Astrocyte of the spinal cord (primary cell): ENCODE data around the gene RASL12.

Experiments used
- DNase-seq: peaks from one replicate; pipeline ENCODE4 v3.0.0; 2011; ENCODE audit warnings: low read depth, low spot score
- H3K4me3 ChIP-seq: 2 replicates; pipeline ENCODE4 v1.5.1; 2011; ENCODE audit warnings: low read depth, mild to moderate bottlenecking, low read length, moderate library complexity
- CTCF ChIP-seq: IDR thresholded peaks from 2 replicates; pipeline ENCODE4 v1.5.1; 2012; ENCODE audit warnings: low read depth, mild to moderate bottlenecking, low read length, inconsistent platforms
- in situ Hi-C: cut with HindIII; loops from 2 replicates; pipeline ENCODE4 v1.10.0; 2017; ENCODE audit warnings: low sequenced_read_pairs

RASL12 gene

DNA sequence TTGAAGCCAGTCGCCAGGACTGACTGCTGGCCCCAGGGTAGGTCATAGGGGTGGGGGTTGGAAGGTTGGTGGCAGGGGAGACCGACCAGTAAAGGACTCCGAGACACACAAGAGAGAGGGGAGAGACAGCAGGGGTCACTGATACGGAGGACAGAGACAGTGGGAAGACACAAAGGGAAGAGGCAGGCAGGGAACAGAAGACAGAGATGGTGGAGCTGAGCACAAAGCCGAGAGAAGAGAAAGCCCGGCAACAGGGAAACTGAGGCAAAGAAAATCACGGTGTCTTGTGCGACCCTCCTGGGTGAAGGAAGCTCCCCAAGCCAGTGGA is 510 bp downstream of the RASL12 start:
- no peak for DNase-seq
- no peak for TF ChIP-seq CTCF
- in situ Hi-C loops, result no loop called here
- no peak overlapping the region for H3K4me3 ChIP-seq

GRCh38 chr15:65066635-65067316 is 1.0 kb downstream of the RASL12 start:
- no peak overlapping the region for H3K4me3 ChIP-seq
- in situ Hi-C loops, result no loop called here
- no peak for DNase-seq
- no peak for TF ChIP-seq CTCF

GRCh38 chr15:65066001-65066634 is 1.7 kb downstream of the RASL12 start:
- DNase-seq, result no peak
- no peak overlapping the region for H3K4me3 ChIP-seq
- TF ChIP-seq CTCF, result no peak
- in situ Hi-C loops, result no loop called here

DNA sequence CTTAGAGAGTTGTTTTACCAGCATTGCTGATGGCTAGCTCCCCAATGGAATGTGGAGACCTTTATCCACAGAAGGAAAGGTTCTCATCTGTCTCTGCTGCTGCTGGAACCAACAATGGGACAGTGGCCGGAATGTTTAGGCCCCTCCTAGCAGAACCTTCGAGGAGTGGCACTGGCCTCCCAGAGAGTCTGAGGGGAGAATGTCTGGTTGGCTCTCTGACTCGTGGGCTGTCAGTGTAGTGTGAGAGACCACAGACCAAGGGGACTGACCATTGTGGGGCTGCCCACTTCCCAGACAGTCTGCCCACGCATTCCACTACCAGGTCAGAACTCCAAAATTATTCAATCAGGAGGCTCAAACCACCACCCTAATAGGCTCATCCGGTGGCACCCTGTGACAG is 5.1 kb downstream of the RASL12 start:
- no peak for DNase-seq
- in situ Hi-C loops, result no loop called here
- TF ChIP-seq CTCF, result no peak
- H3K4me3 ChIP-seq, result no peak overlapping the region

DNA sequence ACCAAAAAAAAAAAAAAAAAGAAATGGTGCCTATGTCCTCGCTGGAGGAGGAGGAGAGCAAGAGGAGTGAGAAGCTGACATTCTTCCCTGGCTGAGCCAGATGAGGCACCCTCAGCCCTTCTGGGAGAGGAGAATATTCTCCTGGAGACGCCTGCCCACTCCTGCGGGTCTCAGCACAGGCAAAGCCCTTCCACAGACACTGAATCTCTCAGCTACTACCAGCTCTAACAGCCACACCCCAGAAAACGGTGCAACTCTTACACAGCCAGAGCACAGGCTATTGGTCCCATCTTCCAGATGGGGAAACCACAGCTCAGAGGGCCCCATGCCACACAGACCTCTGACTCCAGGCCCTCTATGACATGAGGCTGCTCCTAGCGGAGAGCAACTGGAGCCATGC is 5.7 kb downstream of the RASL12 start:
- no peak for TF ChIP-seq CTCF
- in situ Hi-C loops, result no loop called here
- no peak for DNase-seq
- no peak overlapping the region for H3K4me3 ChIP-seq

GRCh38 chr15:65060641-65061397 is 7.0 kb downstream of the RASL12 start:
- TF ChIP-seq CTCF, result no peak
- no peak for DNase-seq
- no peak overlapping the region for H3K4me3 ChIP-seq
- in situ Hi-C loops, result no loop called here
